ENCODE data around the gene ICOS.

- TF ChIP-seq EZH2 (IDR thresholded peaks at IDR 0.05; ENCODE audit: low read length, unreplicated experiment) (no peak), EZH2phosphoT487 (IDR thresholded peaks at IDR 0.05; ENCODE audit: borderline replicate concordance, low read length) (no peak)
- TF ChIP-seq, protein P1, sequence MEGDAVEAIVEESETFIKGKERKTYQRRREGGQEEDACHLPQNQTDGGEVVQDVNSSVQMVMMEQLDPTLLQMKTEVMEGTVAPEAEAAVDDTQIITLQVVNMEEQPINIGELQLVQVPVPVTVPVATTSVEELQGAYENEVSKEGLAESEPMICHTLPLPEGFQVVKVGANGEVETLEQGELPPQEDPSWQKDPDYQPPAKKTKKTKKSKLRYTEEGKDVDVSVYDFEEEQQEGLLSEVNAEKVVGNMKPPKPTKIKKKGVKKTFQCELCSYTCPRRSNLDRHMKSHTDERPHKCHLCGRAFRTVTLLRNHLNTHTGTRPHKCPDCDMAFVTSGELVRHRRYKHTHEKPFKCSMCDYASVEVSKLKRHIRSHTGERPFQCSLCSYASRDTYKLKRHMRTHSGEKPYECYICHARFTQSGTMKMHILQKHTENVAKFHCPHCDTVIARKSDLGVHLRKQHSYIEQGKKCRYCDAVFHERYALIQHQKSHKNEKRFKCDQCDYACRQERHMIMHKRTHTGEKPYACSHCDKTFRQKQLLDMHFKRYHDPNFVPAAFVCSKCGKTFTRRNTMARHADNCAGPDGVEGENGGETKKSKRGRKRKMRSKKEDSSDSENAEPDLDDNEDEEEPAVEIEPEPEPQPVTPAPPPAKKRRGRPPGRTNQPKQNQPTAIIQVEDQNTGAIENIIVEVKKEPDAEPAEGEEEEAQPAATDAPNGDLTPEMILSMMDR (conservative IDR thresholded peaks at IDR 0.05; ENCODE audit: low read depth, low read length) = no peak
Measured at GRCh38 chr2:203936949-203937348, 386 bp downstream of the ICOS start.

Data from PC-3 (cell line).